ENCODE results near the gene UBB.

The UBB gene

DNA sequence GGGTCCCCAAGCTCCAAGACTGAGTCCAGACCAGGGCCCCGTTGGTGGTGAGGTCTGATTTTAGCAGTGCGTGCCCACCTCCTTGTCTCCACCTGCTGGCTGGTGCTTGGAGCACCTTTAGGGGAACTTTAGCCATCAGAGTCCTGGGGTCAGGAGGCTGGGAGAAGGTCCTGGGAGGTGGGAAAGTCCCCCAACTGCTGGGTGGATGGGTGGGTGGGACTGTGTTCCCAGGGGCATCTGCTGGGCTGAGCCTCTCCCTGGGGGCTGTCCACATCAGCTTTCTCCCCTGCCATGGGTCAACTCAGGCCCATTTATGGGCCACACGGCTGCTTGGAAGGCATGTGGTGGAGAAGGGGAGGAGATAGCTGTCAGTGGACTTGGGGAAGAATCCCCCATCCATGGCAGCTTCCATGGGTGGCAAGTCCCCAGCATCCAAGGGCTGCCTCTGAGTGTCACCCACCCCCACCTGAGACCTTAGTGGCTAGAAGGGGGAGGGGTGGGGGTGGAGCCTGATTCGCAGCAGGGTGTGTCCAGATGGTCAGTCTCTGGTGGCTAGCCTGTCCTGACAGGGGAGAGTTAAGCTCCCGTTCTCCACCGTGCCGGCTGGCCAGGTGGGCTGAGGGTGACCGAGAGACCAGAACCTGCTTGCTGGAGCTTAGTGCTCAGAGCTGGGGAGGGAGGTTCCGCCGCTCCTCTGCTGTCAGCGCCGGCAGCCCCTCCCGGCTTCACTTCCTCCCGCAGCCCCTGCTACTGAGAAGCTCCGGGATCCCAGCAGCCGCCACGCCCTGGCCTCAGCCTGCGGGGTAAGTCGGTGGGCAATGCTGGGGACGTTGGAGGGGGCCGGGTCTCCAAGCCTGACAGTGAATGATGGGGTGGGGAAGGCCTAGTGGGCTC lies 34.4 kb downstream of the UBB start, which contains the start of gene TRPV2:
Gene TRPV2, plus strand, starts transcription at position 541 of the 894 bp plus-strand sequence. CDS start 2,098 bp downstream, outside the sequence.
- H3K27ac ChIP-seq, result no peak within 1 kb of the TSS
- TF ChIP-seq, protein P1, sequence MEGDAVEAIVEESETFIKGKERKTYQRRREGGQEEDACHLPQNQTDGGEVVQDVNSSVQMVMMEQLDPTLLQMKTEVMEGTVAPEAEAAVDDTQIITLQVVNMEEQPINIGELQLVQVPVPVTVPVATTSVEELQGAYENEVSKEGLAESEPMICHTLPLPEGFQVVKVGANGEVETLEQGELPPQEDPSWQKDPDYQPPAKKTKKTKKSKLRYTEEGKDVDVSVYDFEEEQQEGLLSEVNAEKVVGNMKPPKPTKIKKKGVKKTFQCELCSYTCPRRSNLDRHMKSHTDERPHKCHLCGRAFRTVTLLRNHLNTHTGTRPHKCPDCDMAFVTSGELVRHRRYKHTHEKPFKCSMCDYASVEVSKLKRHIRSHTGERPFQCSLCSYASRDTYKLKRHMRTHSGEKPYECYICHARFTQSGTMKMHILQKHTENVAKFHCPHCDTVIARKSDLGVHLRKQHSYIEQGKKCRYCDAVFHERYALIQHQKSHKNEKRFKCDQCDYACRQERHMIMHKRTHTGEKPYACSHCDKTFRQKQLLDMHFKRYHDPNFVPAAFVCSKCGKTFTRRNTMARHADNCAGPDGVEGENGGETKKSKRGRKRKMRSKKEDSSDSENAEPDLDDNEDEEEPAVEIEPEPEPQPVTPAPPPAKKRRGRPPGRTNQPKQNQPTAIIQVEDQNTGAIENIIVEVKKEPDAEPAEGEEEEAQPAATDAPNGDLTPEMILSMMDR (conservative IDR thresholded peaks at IDR 0.05), result no peak; the same call in 1 of the 2 replicates

DNA sequence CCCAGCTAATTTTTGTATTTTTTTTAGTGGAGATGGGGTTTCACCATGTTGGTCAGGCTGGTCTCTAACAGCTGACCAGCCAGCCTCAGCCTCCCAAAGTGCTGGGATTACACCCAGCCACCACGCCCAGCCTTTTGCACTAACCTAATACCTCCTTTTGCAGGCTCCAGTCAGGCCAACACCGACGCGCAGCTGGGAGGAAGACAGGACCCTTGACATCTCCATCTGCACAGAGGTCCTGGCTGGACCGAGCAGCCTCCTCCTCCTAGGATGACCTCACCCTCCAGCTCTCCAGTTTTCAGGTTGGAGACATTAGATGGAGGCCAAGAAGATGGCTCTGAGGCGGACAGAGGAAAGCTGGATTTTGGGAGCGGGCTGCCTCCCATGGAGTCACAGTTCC lies 36.5 kb downstream of the UBB start:
- no peak overlapping the region for H3K27ac ChIP-seq
- TF ChIP-seq, protein P1 (conservative IDR thresholded peaks at IDR 0.05), result no peak

- no peak overlapping the region for H3K27ac ChIP-seq
- TF ChIP-seq, protein P1 (conservative IDR thresholded peaks at IDR 0.05), result no peak
Measured at GRCh38 chr17:16417896-16418684, 37.2 kb downstream of the UBB start.

GRCh38 chr17:16418685-16419068 lies 37.8 kb downstream of the UBB start:
- TF ChIP-seq, protein P1 (conservative IDR thresholded peaks at IDR 0.05), result no peak
- H3K27ac ChIP-seq, result no peak overlapping the region

GRCh38 chr17:16419074-16419928 lies 38.4 kb downstream of the UBB start:
- TF ChIP-seq, protein P1 (conservative IDR thresholded peaks at IDR 0.05), result no peak
- no peak overlapping the region for H3K27ac ChIP-seq

DNA sequence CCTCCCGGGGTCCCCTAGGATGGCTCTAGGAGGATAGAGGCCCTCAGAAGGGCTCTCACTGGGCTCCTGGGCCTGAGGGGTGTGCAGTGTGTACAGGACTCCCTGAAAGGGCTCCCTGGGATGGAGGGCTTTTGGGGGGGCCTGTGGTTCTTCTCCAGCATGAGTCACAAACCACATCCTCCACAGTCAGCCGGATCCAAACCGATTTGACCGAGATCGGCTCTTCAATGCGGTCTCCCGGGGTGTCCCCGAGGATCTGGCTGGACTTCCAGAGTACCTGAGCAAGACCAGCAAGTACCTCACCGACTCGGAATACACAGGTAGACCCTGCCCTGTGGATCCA lies 39.0 kb downstream of the UBB start:
- TF ChIP-seq, protein P1 (conservative IDR thresholded peaks at IDR 0.05), result no peak
- no peak overlapping the region for H3K27ac ChIP-seq
